Endothelial cell of umbilical vein (primary cell): ENCODE measurements around the gene ACAT1.

Experiments
- CTCF ChIP-seq, 2 donors: IDR thresholded peaks; 1 replicate in 1 of 2; 2 replicates in 1 of 2; pipeline ENCODE4 v1.5.1; 2011; ENCODE audit warnings: low read length in 2 of 2, mild to moderate bottlenecking in 2 of 2, moderate library complexity in 2 of 2, control low read depth in 1 of 2, inconsistent platforms in 1 of 2, low read depth in 1 of 2; ENCODE audit not compliant: insufficient read depth in 1 of 2; ENCODE audit errors: extremely low read depth in 1 of 2
- EZH2 ChIP-seq: IDR thresholded peaks from 2 replicates; pipeline ENCODE4 v1.6.1; 2012; ENCODE audit warnings: borderline replicate concordance, low read depth, mild to moderate bottlenecking, moderate library complexity, low read length, inconsistent platforms; ENCODE audit not compliant: severe bottlenecking
- MAX ChIP-seq: IDR thresholded peaks from 2 replicates; pipeline ENCODE4 v1.6.1; 2011; ENCODE audit not compliant: insufficient read depth, insufficient read length
- POLR2A ChIP-seq: IDR thresholded peaks from 2 replicates; pipeline ENCODE4 v1.6.1; 2012; ENCODE audit warnings: low read depth, mild to moderate bottlenecking, control low read depth, low read length
- POLR2AphosphoS5 ChIP-seq: IDR thresholded peaks from 2 replicates; pipeline ENCODE4 v1.6.1; 2012; ENCODE audit warnings: low read depth, mild to moderate bottlenecking, control low read depth, low read length, moderate library complexity; ENCODE audit not compliant: insufficient read depth

- TF ChIP-seq CTCF (IDR thresholded peaks at IDR 0.05; ENCODE audit: extremely low read depth in 1 of 2, insufficient read depth in 1 of 2, low read depth in 1 of 2, low read length in 2 of 2) (no peak), POLR2A (no peak), POLR2AphosphoS5 (no peak), EZH2 (no peak), MAX (no peak)
Observed at GRCh38 chr11:108170184-108170583, 48.8 kb downstream of the ACAT1 start.
